Fibroblast of lung (primary cell): ENCODE results near the gene KCNIP4. TPM values are rescaled to one million over a fixed set of nuclear protein-coding genes. Genes with fewer than 3 reads are reported as not detected.

ENCODE experiments used
- DNase-seq, 2 donors: peaks; one replicate each; pipeline versions ENCODE4 v3.0.0 to v3.0.0-alpha.2; 2010; ENCODE audit warnings: low read depth in 2 of 2
- H2AFZ ChIP-seq: 2 replicates; pipeline ENCODE4 v1.5.1; 2012; ENCODE audit warnings: low read length, control low read depth, inconsistent platforms
- H3K27ac ChIP-seq: 2 replicates; pipeline ENCODE4 v1.5.1; 2011; ENCODE audit warnings: low read length, control low read depth; ENCODE audit not compliant: insufficient read depth
- H3K27me3 ChIP-seq: 2 replicates; pipeline ENCODE4 v1.5.1; 2011; ENCODE audit warnings: mild to moderate bottlenecking, low read length; ENCODE audit not compliant: control insufficient read depth, insufficient read depth
- H3K36me3 ChIP-seq: 2 replicates; pipeline ENCODE4 v1.5.1; 2011; ENCODE audit warnings: low read length; ENCODE audit not compliant: control insufficient read depth, insufficient read depth
- H3K4me1 ChIP-seq: 2 replicates; pipeline ENCODE4 v1.5.1; 2011; ENCODE audit warnings: low read length; ENCODE audit not compliant: control insufficient read depth, insufficient read depth; ENCODE audit errors: extremely low read depth
- H3K4me2 ChIP-seq: 2 replicates; pipeline ENCODE4 v1.5.1; 2011; ENCODE audit warnings: low read length, control low read depth; ENCODE audit not compliant: insufficient read depth; ENCODE audit errors: extremely low read depth
- H3K4me3 ChIP-seq, 4 experiments: fragments of 200-600 bp in 1 of 4; sonication (generic) in 1 of 4; replicated peaks in 1 of 4; 2 replicates each; pipeline ENCODE4 v1.5.1; 2011 to 2016; ENCODE audit warnings: low read length in 4 of 4, low read depth in 3 of 4, mild to moderate bottlenecking in 3 of 4, control low read depth in 2 of 4, inconsistent platforms in 1 of 4, mixed read lengths in 1 of 4; ENCODE audit not compliant: insufficient read depth in 1 of 4; ENCODE audit errors: control extremely low read depth in 1 of 4
- H3K79me2 ChIP-seq: 2 replicates; pipeline ENCODE4 v1.5.1; 2012; ENCODE audit warnings: mild to moderate bottlenecking, low read length, inconsistent platforms; ENCODE audit not compliant: control insufficient read depth, insufficient read depth
- H3K9ac ChIP-seq: 2 replicates; pipeline ENCODE4 v1.5.1; 2011; ENCODE audit warnings: mild to moderate bottlenecking, low read length, control low read depth; ENCODE audit not compliant: insufficient read depth
- H3K9me3 ChIP-seq: 2 replicates; pipeline ENCODE4 v1.5.1; 2012; ENCODE audit warnings: low read depth, low read length; ENCODE audit not compliant: control insufficient read depth, insufficient read depth
- H4K20me1 ChIP-seq: 2 replicates; pipeline ENCODE4 v1.5.1; 2011; ENCODE audit warnings: low read length; ENCODE audit not compliant: control insufficient read depth, insufficient read depth; ENCODE audit errors: extremely low read depth
- CTCF ChIP-seq, 2 donors: IDR thresholded peaks in 1 of 2; conservative IDR thresholded peaks in 1 of 2; 1 replicate in 1 of 2; 2 replicates in 1 of 2; pipeline ENCODE4 v1.5.1; 2011 to 2012; ENCODE audit warnings: low read length in 2 of 2, control low read depth in 1 of 2, inconsistent platforms in 1 of 2, low read depth in 1 of 2, mild to moderate bottlenecking in 1 of 2
- EZH2 ChIP-seq: IDR thresholded peaks from 2 replicates; pipeline ENCODE4 v1.5.1; 2012; ENCODE audit warnings: low read length, control low read depth, mild to moderate bottlenecking; ENCODE audit errors: missing control alignments
- polyA plus RNA-seq, 2 donors: library from polyadenylated mRNA; depleted of rRNA in 1 of 2; stranded (reverse) in 1 of 2; unstranded in 1 of 2; fragments of >200 nt; gene quantifications; 2 replicates each; pipeline ENCODE4 v1.2.1, GENCODE V29; 2011 to 2012; ENCODE audit warnings: missing spikeins in 1 of 2
- total RNA-seq: library from RNA; depleted of rRNA; stranded (reverse); fragments of >200 nt; gene quantifications from 2 replicates; pipeline ENCODE4 v1.2.1, GENCODE V29; 2014

KCNIP4 gene
- total and polyA plus RNA-seq, 2 donors (not counting 1 experiment from before 2014, with no cell fraction given), result not detected

- Histone ChIP-seq H3K27ac (no peak overlapping the region), H3K36me3 (no peaks in the 10 kb centered on the region), H3K79me2 (no peaks in the 10 kb centered on the region), H3K9me3 (no peaks in the 10 kb centered on the region), H3K4me2 (no peak overlapping the region), H3K9ac (no peak overlapping the region), H3K4me3 (no peak overlapping the region), H3K27me3 (no peaks in the 10 kb centered on the region), H2AFZ (no peak overlapping the region), H3K4me1 (no peaks in the 10 kb centered on the region), H4K20me1 (no peaks in the 10 kb centered on the region)
- TF ChIP-seq EZH2 (no peak), CTCF (conservative IDR thresholded peaks at IDR 0.05 in 1 of 2, IDR thresholded peaks at IDR 0.05 in 1 of 2; ENCODE audit: low read depth in 1 of 2, low read length in 2 of 2) (no peak)
- no peak for DNase-seq
Observed at GRCh38 chr4:21454201-21454600, 494.4 kb downstream of the KCNIP4 start.

- Histone ChIP-seq H3K4me3 (no peak overlapping the region), H3K27me3 (no peaks in the 10 kb centered on the region), H3K36me3 (no peaks in the 10 kb centered on the region), H3K4me1 (no peaks in the 10 kb centered on the region), H3K27ac (no peak overlapping the region), H3K4me2 (no peak overlapping the region), H3K9ac (no peak overlapping the region), H4K20me1 (no peaks in the 10 kb centered on the region), H3K9me3 (no peaks in the 10 kb centered on the region), H2AFZ (no peak overlapping the region), H3K79me2 (no peaks in the 10 kb centered on the region)
- TF ChIP-seq CTCF (conservative IDR thresholded peaks at IDR 0.05 in 1 of 2, IDR thresholded peaks at IDR 0.05 in 1 of 2; ENCODE audit: low read depth in 1 of 2, low read length in 2 of 2) (no peak), EZH2 (no peak)
- DNase-seq, result peak in 1 of 2 donors; percentile 4
Observed at GRCh38 chr4:21452931-21453330, 495.6 kb downstream of the KCNIP4 start.

- Histone ChIP-seq H4K20me1 (no peaks in the 10 kb centered on the region), H3K4me1 (no peaks in the 10 kb centered on the region), H3K79me2 (no peaks in the 10 kb centered on the region), H3K9me3 (no peaks in the 10 kb centered on the region), H3K4me2 (no peak overlapping the region), H2AFZ (no peak overlapping the region), H3K9ac (no peak overlapping the region), H3K27me3 (no peaks in the 10 kb centered on the region), H3K4me3 (no peak overlapping the region), H3K27ac (no peak overlapping the region), H3K36me3 (no peaks in the 10 kb centered on the region)
- peak; percentile 64 to 84 for DNase-seq
- TF ChIP-seq EZH2, result no peak
Observed at GRCh38 chr4:21451032-21451431, 497.5 kb downstream of the KCNIP4 start.
